ENCODE data around the gene FAH.
A peak's percentile ranks its signal among the peaks of the same experiment; 100 is the strongest.

Gene FAH

GRCh38 chr15:80174017-80174746 is 21.4 kb downstream of the FAH start:
- DNase-seq: no peak

- no peak for DNase-seq
These were observed 22.6 kb downstream of the FAH start for GRCh38 chr15:80175436-80175835.

- DNase-seq: no peak
These were observed 23.6 kb downstream of the FAH start for GRCh38 chr15:80176443-80176842.

- no peak for DNase-seq
These were observed 24.4 kb downstream of the FAH start for GRCh38 chr15:80177156-80177555.

GRCh38 chr15:80179025-80179759 is 26.4 kb downstream of the FAH start:
- no peak for DNase-seq

- DNase-seq: no peak
These were observed 27.1 kb downstream of the FAH start for GRCh38 chr15:80179935-80180334.

GRCh38 chr15:80180468-80180867 is 27.7 kb downstream of the FAH start:
- DNase-seq: no peak

GRCh38 chr15:80180986-80181385 is 28.2 kb downstream of the FAH start:
- no peak for DNase-seq

GRCh38 chr15:80182611-80183261 is 29.9 kb downstream of the FAH start:
- peak; percentile 48 for DNase-seq

GRCh38 chr15:80183306-80183705 is 30.5 kb downstream of the FAH start:
- no peak for DNase-seq

GRCh38 chr15:80183886-80184285 is 31.1 kb downstream of the FAH start:
- DNase-seq: peak; percentile 42

GRCh38 chr15:80184554-80184953 is 31.8 kb downstream of the FAH start:
- DNase-seq: no peak

GRCh38 chr15:80185152-80185551 is 32.4 kb downstream of the FAH start:
- no peak for DNase-seq

- DNase-seq: no peak
These were observed 33.3 kb downstream of the FAH start for GRCh38 chr15:80186066-80186465.

GRCh38 chr15:80186597-80186996 is 33.8 kb downstream of the FAH start:
- DNase-seq: no peak

- DNase-seq: peak; percentile 14
These were observed 35.5 kb downstream of the FAH start for GRCh38 chr15:80188251-80188650.

- no peak for DNase-seq
These were observed 38.4 kb downstream of the FAH start for GRCh38 chr15:80191198-80191597.

- no peak for DNase-seq
These were observed 39.2 kb downstream of the FAH start for GRCh38 chr15:80191897-80192595.

GRCh38 chr15:80194186-80194585 is 41.4 kb downstream of the FAH start:
- no peak for DNase-seq

GRCh38 chr15:80194914-80195313 is 42.1 kb downstream of the FAH start:
- DNase-seq: no peak

- no peak for DNase-seq
These were observed 46.6 kb downstream of the FAH start for GRCh38 chr15:80199366-80199765.

- no peak for DNase-seq
These were observed 47.1 kb downstream of the FAH start for GRCh38 chr15:80199869-80200268.

- DNase-seq: no peak
These were observed 48.6 kb downstream of the FAH start for GRCh38 chr15:80201256-80202015.
